OCI-LY3 (cell line): Measurements from ENCODE around the gene WTAP.
"Not testable (repeated sequence)": the region's sequence is repeated elsewhere in the genome, so short reads cannot be mapped to it uniquely, and the experiment has no call there.

Experiments
- H2AFZ ChIP-seq: fragments of 200-600, 300-600 bp; shearing (Covaris generic); 2 replicates; pipeline ENCODE4 v1.6.0; 2014; ENCODE audit warnings: antibody characterized with exemption, low read depth, low read length
- H3K27ac ChIP-seq: fragments of 200-600, 300-600 bp; sonication (generic); 2 replicates; pipeline ENCODE4 v1.5.1; 2014; ENCODE audit warnings: mild to moderate bottlenecking, low read length, moderate library complexity, mixed read lengths
- H3K27me3 ChIP-seq: fragments of 200-600, 300-600 bp; sonication (generic); 2 replicates; pipeline ENCODE4 v1.6.1; 2014; ENCODE audit warnings: low read depth, low read length, mixed read lengths
- H3K36me3 ChIP-seq: fragments of 200-600, 300-600 bp; sonication (generic); replicated peaks from 2 replicates; pipeline ENCODE3; 2014; ENCODE audit warnings: low read depth, low read length, mixed read lengths
- H3K4me1 ChIP-seq: fragments of 300-600, 200-600 bp; sonication (generic); 2 replicates; pipeline ENCODE4 v1.6.1; 2014; ENCODE audit warnings: low read length, mixed read lengths
- H3K4me2 ChIP-seq: fragments of 200-600, 300-600 bp; sonication (generic); 2 replicates; pipeline ENCODE4 v1.6.1; 2014; ENCODE audit warnings: low read length, mixed read lengths
- H3K4me3 ChIP-seq: fragments of 300-600, 200-600 bp; sonication (generic); 2 replicates; pipeline ENCODE4 v1.5.1; 2014; ENCODE audit warnings: antibody characterized with exemption, mild to moderate bottlenecking, low read length, moderate library complexity
- H3K79me2 ChIP-seq: fragments of 300-600, 200-600 bp; shearing (Covaris generic); 2 replicates; pipeline ENCODE4 v1.6.1; 2014; ENCODE audit warnings: mild to moderate bottlenecking, low read length, mixed read lengths
- H3K9ac ChIP-seq: fragments of 300-600, 200-600 bp; shearing (Covaris generic); 2 replicates; pipeline ENCODE4 v1.6.0; 2014; ENCODE audit warnings: mild to moderate bottlenecking, low read length, moderate library complexity
- H3K9me3 ChIP-seq: fragments of 200-600, 300-600 bp; shearing (Covaris generic); 2 replicates; pipeline ENCODE4 v1.6.1; 2014; ENCODE audit warnings: low read length, mixed read lengths; ENCODE audit not compliant: insufficient read depth
- H4K20me1 ChIP-seq: fragments of 200-600, 300-600 bp; sonication (generic); 2 replicates; pipeline ENCODE4 v1.6.1; 2016; ENCODE audit warnings: low read length, mixed read lengths; ENCODE audit not compliant: insufficient read depth
- EZH2phosphoT487 ChIP-seq: fragments of 200-600 bp; shearing (Covaris generic); IDR thresholded peaks from 2 replicates; pipeline ENCODE4 v1.6.1; 2018; ENCODE audit warnings: antibody characterized with exemption, mixed run types, low read depth
- TF ChIP-seq, protein P1 (sequence below): fragments of 200-600, 300-600 bp; sonication (generic); IDR thresholded peaks from 2 replicates; pipeline ENCODE4 v1.5.1; 2014; ENCODE audit warnings: antibody characterized with exemption, low read length, low read depth

WTAP gene

DNA sequence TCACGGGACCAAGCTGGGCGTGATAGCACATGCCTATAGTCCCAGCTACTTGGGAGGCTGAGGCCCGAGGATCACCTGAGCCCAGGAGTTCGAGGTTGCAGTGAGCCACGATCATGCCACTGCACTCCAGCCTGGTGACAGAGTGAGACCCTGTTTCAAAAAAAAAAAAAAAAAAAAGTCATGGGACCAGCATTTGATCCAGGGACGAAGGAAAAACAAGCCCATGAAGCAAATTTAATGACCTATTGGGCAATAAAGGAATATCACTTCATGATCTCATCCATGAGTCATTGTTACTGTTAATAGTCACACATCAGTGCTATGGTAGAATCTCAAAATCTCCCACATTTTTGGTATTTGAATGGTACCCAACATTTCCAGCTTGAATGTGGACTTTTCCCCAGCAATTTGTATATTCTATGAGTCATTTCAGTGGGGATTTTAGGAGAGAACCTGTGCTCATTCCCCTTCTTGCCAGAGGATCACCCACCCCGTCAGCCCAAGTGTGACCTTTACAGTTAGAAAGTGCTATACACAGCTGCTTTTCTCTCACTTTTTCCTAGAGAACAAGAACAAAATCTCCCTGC is 25.8 kb upstream of the WTAP start:
- Histone ChIP-seq H3K9me3 (no peaks in the 10 kb centered on the region), H3K9ac (no peak overlapping the region), H3K27me3 (no peaks in the 10 kb centered on the region), H4K20me1 (no peaks in the 10 kb centered on the region), H3K27ac (no peak overlapping the region), H3K4me2 (no peak overlapping the region), H3K4me1 (peaks cover 4% of the 10 kb centered on the region; the same call in 1 of the 2 replicates), H2AFZ (no peak overlapping the region), H3K79me2 (no peaks in the 10 kb centered on the region), H3K4me3 (no peak overlapping the region), H3K36me3 (no peaks in the 10 kb centered on the region)
- no peak for TF ChIP-seq EZH2phosphoT487
- TF ChIP-seq, protein P1, sequence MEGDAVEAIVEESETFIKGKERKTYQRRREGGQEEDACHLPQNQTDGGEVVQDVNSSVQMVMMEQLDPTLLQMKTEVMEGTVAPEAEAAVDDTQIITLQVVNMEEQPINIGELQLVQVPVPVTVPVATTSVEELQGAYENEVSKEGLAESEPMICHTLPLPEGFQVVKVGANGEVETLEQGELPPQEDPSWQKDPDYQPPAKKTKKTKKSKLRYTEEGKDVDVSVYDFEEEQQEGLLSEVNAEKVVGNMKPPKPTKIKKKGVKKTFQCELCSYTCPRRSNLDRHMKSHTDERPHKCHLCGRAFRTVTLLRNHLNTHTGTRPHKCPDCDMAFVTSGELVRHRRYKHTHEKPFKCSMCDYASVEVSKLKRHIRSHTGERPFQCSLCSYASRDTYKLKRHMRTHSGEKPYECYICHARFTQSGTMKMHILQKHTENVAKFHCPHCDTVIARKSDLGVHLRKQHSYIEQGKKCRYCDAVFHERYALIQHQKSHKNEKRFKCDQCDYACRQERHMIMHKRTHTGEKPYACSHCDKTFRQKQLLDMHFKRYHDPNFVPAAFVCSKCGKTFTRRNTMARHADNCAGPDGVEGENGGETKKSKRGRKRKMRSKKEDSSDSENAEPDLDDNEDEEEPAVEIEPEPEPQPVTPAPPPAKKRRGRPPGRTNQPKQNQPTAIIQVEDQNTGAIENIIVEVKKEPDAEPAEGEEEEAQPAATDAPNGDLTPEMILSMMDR, result no peak

DNA sequence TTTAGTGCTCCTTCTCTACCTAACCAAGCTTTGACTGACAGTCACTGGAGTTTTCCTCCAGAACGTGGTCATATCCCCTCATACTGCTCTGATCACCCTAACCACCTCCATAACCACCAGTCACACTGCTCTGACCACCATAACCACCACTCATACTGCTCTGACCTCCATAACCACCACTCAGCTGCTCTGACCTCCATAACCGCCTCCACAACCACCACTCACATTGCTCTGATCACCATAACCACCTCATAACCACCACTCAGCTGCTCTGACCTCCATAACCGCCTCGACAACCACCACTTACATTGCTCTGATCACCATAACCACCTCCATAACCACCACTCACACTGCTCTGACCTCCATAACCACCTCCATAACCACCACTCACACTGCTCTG is 16.7 kb upstream of the WTAP start:
- not testable (repeated sequence) for H3K79me2 ChIP-seq, H3K4me3 ChIP-seq, H3K27me3 ChIP-seq, H3K4me2 ChIP-seq, H4K20me1 ChIP-seq, H3K9ac ChIP-seq, H3K4me1 ChIP-seq, H3K9me3 ChIP-seq, H2AFZ ChIP-seq, H3K27ac ChIP-seq, H3K36me3 ChIP-seq

DNA sequence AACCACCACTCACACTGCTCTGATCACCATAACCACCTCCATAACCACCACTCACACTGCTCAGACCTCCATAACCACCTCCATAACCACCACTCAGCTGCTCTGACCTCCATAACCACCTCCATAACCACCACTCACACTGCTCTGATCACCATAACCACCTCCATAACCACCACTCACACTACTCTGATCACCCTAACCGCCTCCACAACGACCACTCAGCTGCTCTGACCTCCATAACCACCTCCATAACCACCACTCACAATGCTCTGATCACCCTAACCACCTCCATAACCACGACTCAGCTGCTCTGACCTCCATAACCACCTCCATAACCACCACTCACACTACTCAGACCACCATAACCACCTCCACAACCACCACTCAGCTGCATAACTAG is 14.9 kb upstream of the WTAP start:
- not testable (repeated sequence) for H3K4me2 ChIP-seq, H3K36me3 ChIP-seq, H3K4me3 ChIP-seq, H3K79me2 ChIP-seq, H3K9ac ChIP-seq, H3K27ac ChIP-seq, H2AFZ ChIP-seq, H3K9me3 ChIP-seq, H3K27me3 ChIP-seq, H4K20me1 ChIP-seq, H3K4me1 ChIP-seq

DNA sequence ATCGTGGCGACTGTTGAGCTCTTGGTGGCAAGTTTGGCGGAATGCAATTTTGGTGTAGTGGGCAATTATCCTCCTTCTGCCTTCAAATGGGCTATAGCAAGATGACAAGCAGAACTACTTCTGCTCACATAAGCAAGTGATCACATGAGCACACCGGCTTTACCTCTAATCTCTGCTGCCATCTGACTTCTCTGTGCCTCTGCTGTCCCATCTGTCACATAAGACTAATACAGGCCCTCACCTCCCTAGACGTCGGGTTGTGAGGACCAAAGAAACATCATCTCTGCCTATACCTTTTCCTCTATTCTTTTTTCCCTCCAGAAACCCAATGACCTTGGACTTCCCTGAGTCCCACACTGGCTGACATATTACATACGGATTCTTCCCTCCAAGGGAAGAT is 13.3 kb upstream of the WTAP start:
- H2AFZ ChIP-seq, result no peak overlapping the region
- H3K79me2 ChIP-seq, result no peaks in the 10 kb centered on the region
- H3K9ac ChIP-seq, result no peak overlapping the region
- no peak for TF ChIP-seq EZH2phosphoT487
- TF ChIP-seq, protein P1, result no peak
- H3K27me3 ChIP-seq, result no peaks in the 10 kb centered on the region
- H4K20me1 ChIP-seq, result no peaks in the 10 kb centered on the region
- H3K9me3 ChIP-seq, result no peaks in the 10 kb centered on the region
- no peak overlapping the region for H3K4me2 ChIP-seq
- H3K4me1 ChIP-seq, result no peaks in the 10 kb centered on the region
- H3K27ac ChIP-seq, result no peak overlapping the region
- no peak overlapping the region for H3K4me3 ChIP-seq
- no peaks in the 10 kb centered on the region for H3K36me3 ChIP-seq

DNA sequence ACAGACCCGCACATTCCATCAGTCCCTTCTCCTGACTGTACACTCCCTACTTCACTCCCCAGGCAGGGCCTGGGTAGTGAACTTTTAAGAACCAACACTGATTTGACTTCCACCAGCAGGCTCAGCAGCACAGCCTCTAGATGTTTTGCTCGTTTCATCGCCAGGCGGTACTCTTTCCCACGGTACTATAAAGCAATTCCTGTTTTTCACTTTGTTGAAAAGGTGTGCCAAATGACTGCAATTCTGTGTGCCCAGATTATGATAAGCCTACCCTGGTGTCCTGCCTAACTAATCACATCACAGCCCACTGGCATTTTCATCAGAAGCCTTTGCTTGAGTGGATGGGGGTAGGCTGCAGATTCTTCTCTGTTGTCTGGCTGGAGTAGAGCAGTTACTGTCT is 12.9 kb upstream of the WTAP start:
- Histone ChIP-seq H3K9me3 (no peaks in the 10 kb centered on the region), H3K4me3 (no peak overlapping the region), H3K27me3 (no peaks in the 10 kb centered on the region), H3K27ac (no peak overlapping the region), H3K4me1 (no peaks in the 10 kb centered on the region), H3K4me2 (no peak overlapping the region), H3K9ac (no peak overlapping the region), H3K79me2 (no peaks in the 10 kb centered on the region), H3K36me3 (no peaks in the 10 kb centered on the region), H4K20me1 (no peaks in the 10 kb centered on the region), H2AFZ (no peak overlapping the region)
- TF ChIP-seq, protein P1, result no peak
- no peak for TF ChIP-seq EZH2phosphoT487
